ENCODE data around the gene RAB4A. TPM values are rescaled to one million over a fixed set of nuclear protein-coding genes. Genes with fewer than 3 reads are reported as not detected.
A peak's percentile ranks its signal among the peaks of the same experiment; 100 is the strongest.

RAB4A gene
- total and polyA plus RNA-seq, 2 of the 13 experiments (the other 11 are each of a cell fraction or from before 2014, with no cell fraction given) = 56.0 to 80.1 TPM

GRCh38 chr1:229298887-229299503, 28.1 kb downstream of the RAB4A start (continued):
- TF ChIP-seq ZBTB26 (CRISPR knock-in tag; IDR thresholded peaks at IDR 0.05; ENCODE audit: borderline replicate concordance) (no peak), ZNF816 (CRISPR knock-in tag; IDR thresholded peaks at IDR 0.05; ENCODE audit: borderline replicate concordance) (no peak), FOXO4 (CRISPR knock-in tag; conservative IDR thresholded peaks at IDR 0.05) (no peak), NPAS2 (CRISPR knock-in tag; IDR thresholded peaks at IDR 0.05; ENCODE audit: borderline replicate concordance) (no peak), KMT2A (CRISPR knock-in tag; IDR thresholded peaks at IDR 0.05) (no peak), ATF2 (CRISPR knock-in tag; IDR thresholded peaks at IDR 0.05) (0 out of 2 replicates have a peak, but pooled peaks have one; percentile 45), TCF7 (IDR thresholded peaks at IDR 0.05; ENCODE audit: low read depth) (peak; percentile 85), ZNF530 (CRISPR knock-in tag; IDR thresholded peaks at IDR 0.05; ENCODE audit: low read depth) (no peak), ZNF296 (CRISPR knock-in tag; conservative IDR thresholded peaks at IDR 0.05) (no peak), RCOR2 (CRISPR knock-in tag; IDR thresholded peaks at IDR 0.05) (peak; percentile 97), NFKBIZ (CRISPR knock-in tag; IDR thresholded peaks at IDR 0.05) (no peak), JUND (CRISPR knock-in tag; IDR thresholded peaks at IDR 0.05) (no peak), ZNF224 (CRISPR knock-in tag; IDR thresholded peaks at IDR 0.05) (no peak), YEATS4 (CRISPR knock-in tag; IDR thresholded peaks at IDR 0.05; ENCODE audit: borderline replicate concordance) (no peak), ZNF468 (CRISPR knock-in tag; IDR thresholded peaks at IDR 0.05) (no peak), ZMYM4 (CRISPR knock-in tag; IDR thresholded peaks at IDR 0.05) (peak; percentile 57; the same call in 1 of the 2 replicates), ZNF773 (CRISPR knock-in tag; IDR thresholded peaks at IDR 0.05; ENCODE audit: borderline replicate concordance) (no peak), NFYB (CRISPR knock-in tag; IDR thresholded peaks at IDR 0.05) (no peak)
- TF ChIP-seq, protein P1, sequence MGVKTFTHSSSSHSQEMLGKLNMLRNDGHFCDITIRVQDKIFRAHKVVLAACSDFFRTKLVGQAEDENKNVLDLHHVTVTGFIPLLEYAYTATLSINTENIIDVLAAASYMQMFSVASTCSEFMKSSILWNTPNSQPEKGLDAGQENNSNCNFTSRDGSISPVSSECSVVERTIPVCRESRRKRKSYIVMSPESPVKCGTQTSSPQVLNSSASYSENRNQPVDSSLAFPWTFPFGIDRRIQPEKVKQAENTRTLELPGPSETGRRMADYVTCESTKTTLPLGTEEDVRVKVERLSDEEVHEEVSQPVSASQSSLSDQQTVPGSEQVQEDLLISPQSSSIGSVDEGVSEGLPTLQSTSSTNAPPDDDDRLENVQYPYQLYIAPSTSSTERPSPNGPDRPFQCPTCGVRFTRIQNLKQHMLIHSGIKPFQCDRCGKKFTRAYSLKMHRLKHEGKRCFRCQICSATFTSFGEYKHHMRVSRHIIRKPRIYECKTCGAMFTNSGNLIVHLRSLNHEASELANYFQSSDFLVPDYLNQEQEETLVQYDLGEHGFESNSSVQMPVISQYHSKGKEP (CRISPR knock-in tag; IDR thresholded peaks at IDR 0.05) = no peak
- TF ChIP-seq, protein P2, sequence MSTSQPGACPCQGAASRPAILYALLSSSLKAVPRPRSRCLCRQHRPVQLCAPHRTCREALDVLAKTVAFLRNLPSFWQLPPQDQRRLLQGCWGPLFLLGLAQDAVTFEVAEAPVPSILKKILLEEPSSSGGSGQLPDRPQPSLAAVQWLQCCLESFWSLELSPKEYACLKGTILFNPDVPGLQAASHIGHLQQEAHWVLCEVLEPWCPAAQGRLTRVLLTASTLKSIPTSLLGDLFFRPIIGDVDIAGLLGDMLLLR (CRISPR knock-in tag; IDR thresholded peaks at IDR 0.05) = no peak
- TF ChIP-seq, protein P3, sequence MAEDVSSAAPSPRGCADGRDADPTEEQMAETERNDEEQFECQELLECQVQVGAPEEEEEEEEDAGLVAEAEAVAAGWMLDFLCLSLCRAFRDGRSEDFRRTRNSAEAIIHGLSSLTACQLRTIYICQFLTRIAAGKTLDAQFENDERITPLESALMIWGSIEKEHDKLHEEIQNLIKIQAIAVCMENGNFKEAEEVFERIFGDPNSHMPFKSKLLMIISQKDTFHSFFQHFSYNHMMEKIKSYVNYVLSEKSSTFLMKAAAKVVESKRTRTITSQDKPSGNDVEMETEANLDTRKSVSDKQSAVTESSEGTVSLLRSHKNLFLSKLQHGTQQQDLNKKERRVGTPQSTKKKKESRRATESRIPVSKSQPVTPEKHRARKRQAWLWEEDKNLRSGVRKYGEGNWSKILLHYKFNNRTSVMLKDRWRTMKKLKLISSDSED (CRISPR knock-in tag; IDR thresholded peaks at IDR 0.05) = no peak

All from HepG2 (cell line).